Urothelium cell line (cell line): Measurements from ENCODE around the gene WASHC2C.
"Not testable (repeated sequence)": the region's sequence is repeated elsewhere in the genome, so short reads cannot be mapped to it uniquely, and the experiment has no call there.

Experiments used
- DNase-seq: peaks from one replicate; pipeline ENCODE4 v3.0.0; 2011; ENCODE audit warnings: low spot score, mixed read lengths
- FAIRE-seq: peaks from 2 replicates; lab custom pipeline; 2011; peaks lifted over from hg19 to GRCh38; lab: Jason Lieb, UNC

The WASHC2C gene

GRCh38 chr10:45726703-45727420 is at the start of gene WASHC2C:
Gene WASHC2C, plus strand, starts transcription at chr10:45727266. Its CDS starts 52 bp downstream, at chr10:45727318.
- FAIRE-seq (peak; percentile 84), DNase-seq (peak; percentile 64)

- DNase-seq, FAIRE-seq: not testable (repeated sequence)
Measured at GRCh38 chr10:45678467-45678866, 48.6 kb upstream of the WASHC2C start.

- FAIRE-seq, DNase-seq: not testable (repeated sequence)
Measured at GRCh38 chr10:45710200-45710796, 16.8 kb upstream of the WASHC2C start.

- DNase-seq, FAIRE-seq: not testable (repeated sequence)
Measured at GRCh38 chr10:45711223-45711622, 15.8 kb upstream of the WASHC2C start.

GRCh38 chr10:45717053-45717452 is 10.0 kb upstream of the WASHC2C start:
- not testable (repeated sequence) for DNase-seq, FAIRE-seq

GRCh38 chr10:45717642-45718041 is 9.4 kb upstream of the WASHC2C start:
- not testable (repeated sequence) for FAIRE-seq

GRCh38 chr10:45721503-45721902 is 5.6 kb upstream of the WASHC2C start:
- not testable (repeated sequence) for DNase-seq, FAIRE-seq

More at GRCh38 chr10:45717642-45718041, 9.4 kb upstream of the WASHC2C start:
- DNase-seq: not testable (repeated sequence)

GRCh38 chr10:45723851-45724250 is 3.2 kb upstream of the WASHC2C start:
- not testable (repeated sequence) for DNase-seq, FAIRE-seq

GRCh38 chr10:45727421-45727965 is 427 bp downstream of the WASHC2C start:
- not testable (repeated sequence) for DNase-seq, FAIRE-seq

GRCh38 chr10:45734449-45734848 is 7.4 kb downstream of the WASHC2C start:
- not testable (repeated sequence) for FAIRE-seq, DNase-seq

- not testable (repeated sequence) for FAIRE-seq
Measured at GRCh38 chr10:45734867-45735266, 7.8 kb downstream of the WASHC2C start.

GRCh38 chr10:45741559-45741958 is 14.5 kb downstream of the WASHC2C start:
- DNase-seq, FAIRE-seq: not testable (repeated sequence)

More at GRCh38 chr10:45734867-45735266, 7.8 kb downstream of the WASHC2C start:
- not testable (repeated sequence) for DNase-seq

GRCh38 chr10:45742014-45742413 is 14.9 kb downstream of the WASHC2C start:
- not testable (repeated sequence) for DNase-seq, FAIRE-seq

- not testable (repeated sequence) for FAIRE-seq, DNase-seq
Measured at GRCh38 chr10:45751141-45751540, 24.1 kb downstream of the WASHC2C start.

GRCh38 chr10:45752210-45752609 is 25.1 kb downstream of the WASHC2C start:
- DNase-seq, FAIRE-seq: not testable (repeated sequence)

- FAIRE-seq, DNase-seq: not testable (repeated sequence)
Measured at GRCh38 chr10:45753979-45754495, 27.0 kb downstream of the WASHC2C start.

GRCh38 chr10:45755083-45755482 is 28.0 kb downstream of the WASHC2C start:
- not testable (repeated sequence) for DNase-seq, FAIRE-seq

GRCh38 chr10:45756065-45756464 is 29.0 kb downstream of the WASHC2C start:
- FAIRE-seq, DNase-seq: not testable (repeated sequence)

- not testable (repeated sequence) for FAIRE-seq
Measured at GRCh38 chr10:45757661-45758396, 30.8 kb downstream of the WASHC2C start.

GRCh38 chr10:45761622-45762021 is 34.6 kb downstream of the WASHC2C start:
- not testable (repeated sequence) for FAIRE-seq, DNase-seq

More at GRCh38 chr10:45757661-45758396, 30.8 kb downstream of the WASHC2C start:
- DNase-seq: not testable (repeated sequence)
